ENCODE data around the gene PPL.

DNA sequence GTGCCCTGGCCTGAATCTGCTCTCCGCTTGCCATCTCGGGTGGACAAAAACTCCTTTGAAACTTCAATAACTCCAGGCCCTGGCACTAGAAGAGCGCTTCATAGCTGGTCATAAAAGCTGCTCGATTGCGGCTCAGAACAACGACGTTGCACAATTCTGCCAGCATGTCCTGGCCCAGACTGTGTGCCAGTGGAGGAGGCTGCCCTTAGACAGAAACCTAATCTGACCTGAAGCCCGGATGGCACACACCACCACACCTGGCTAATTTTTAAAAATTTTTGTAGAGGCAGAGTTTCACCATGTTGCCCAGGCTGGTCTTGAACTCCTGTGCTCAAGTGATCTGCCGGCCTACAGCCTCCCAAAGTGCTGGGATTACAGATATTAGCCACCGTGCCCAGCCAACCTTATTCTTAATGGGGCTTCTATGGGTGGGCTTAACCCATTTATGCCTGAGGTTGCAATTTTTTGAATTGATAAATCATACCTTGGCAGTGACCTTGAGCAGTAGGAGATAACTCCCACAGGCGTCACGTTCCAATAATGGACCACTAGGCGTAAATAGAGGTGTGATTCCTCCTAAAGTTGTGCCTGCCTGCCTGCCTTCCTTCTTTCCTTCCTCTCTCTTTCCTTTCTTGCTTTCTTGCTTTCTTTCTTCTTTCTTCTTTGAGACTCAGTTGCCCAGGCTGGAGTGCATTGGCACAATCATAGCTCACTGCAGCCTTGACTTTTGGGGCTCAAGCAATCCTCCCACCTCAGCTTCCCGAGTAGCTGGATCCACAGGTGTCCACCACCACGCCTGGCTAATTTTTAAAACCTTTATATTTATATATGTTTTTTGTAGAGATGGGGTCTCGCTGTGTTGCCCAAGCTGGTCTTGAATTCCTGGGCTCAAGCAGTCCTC is 1.1 kb upstream of the PPL start:
- no peak for TF ChIP-seq FOXP2 (optimal IDR thresholded peaks at IDR 0.05; ENCODE audit: control extremely low read depth, extremely low read length, insufficient read depth)
- TF ChIP-seq POLR2AphosphoS5 (IDR thresholded peaks at IDR 0.05; ENCODE audit: borderline replicate concordance, low read depth, low read length): no peak
- TF ChIP-seq EZH2 (IDR thresholded peaks at IDR 0.05): no peak

Measured in SK-N-MC (cell line).